GM21423 (cell line): ENCODE measurements around the gene MDM4.

ENCODE experiments used
- ATAC-seq: cut with Tn5 transposase; IDR thresholded peaks from one replicate; pipeline ENCODE4 v1.9.1; 2021; ENCODE audit warnings: mild to moderate bottlenecking, moderate library complexity; ENCODE audit not compliant: unreplicated experiment

The MDM4 gene

GRCh38 chr1:204575221-204576190, 59.3 kb downstream of the MDM4 start:
- ATAC-seq, result no peak

DNA sequence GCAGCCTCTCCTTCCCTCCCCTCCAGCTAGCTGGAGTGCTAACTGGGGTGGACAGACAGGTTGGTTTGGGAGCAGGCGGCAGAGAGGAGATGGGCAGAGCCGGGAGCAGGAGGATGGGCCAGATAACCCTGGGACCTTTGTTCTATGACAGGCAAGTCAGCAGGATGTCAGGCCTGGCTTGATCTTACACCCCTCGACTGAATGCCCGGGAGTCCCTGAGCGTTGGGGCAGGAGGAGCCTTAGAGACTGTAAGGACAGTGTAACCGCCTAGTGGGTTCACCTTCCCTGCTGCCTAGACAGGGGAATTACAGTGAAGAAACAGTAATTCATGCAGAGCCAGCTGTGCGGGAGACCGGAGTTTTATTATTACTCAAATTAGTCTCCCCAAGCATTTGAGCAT, 60.2 kb downstream of the MDM4 start:
- ATAC-seq, result no peak

GRCh38 chr1:204577794-204578478, 61.7 kb downstream of the MDM4 start:
- ATAC-seq, result no peak

- peak; percentile 72 for ATAC-seq
These were observed 62.9 kb downstream of the MDM4 start for GRCh38 chr1:204578867-204579664.

DNA sequence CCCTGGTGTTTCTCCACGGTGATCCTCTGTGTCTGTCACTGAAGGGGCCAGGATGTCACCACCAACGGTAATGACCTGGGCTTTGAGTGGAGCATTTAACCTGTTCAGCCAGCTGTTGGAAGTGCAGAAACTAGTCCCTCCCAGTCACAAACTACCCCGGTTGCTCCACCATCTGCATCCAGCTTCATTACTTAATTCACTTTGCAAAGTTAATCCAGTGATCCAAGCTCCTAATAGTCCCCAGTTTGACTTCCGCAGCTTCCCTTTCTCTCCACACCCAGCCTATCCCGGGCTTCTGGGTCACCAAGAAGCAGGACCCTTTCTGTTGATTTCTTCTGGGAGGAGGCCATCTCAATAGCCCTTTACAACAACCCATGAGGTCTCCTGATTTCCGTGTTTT, 63.5 kb downstream of the MDM4 start:
- no peak for ATAC-seq

DNA sequence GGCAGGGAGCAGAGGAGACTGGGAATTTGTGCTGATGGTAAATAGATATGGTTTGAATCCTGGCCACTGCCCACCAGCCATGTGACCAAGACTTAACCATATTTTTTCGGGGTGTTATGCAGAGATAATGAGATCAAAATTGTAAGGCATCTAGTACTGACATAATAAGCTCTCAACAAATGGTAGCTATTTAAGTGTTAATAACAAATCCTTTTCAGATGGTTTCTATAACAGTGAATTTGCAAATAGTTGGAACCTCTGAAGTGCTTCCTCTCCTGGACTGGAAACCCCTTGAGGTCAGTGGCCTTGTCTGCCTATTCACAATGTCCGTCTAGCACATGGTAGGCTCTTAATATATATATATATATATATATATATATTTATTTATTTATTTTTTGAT, 64.7 kb downstream of the MDM4 start:
- ATAC-seq, result no peak

DNA sequence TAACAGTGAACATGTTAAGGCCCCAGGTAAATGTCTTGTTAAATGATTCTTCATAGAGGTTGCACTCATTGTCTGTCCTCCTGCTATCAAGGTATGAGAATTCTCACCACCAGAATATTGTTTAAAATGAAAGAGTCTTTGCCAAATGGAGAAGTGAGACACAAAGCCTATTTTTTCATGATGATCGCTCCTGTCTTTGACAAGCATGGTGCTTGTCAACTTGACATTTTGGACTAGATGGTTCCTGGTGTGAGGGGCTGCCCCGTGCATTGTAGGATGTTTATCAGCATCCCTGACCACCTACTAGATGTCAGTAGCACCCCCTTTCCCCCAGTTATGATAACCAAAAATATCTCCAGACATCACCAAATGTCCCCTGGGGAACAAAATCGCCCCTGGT, 65.6 kb downstream of the MDM4 start:
- ATAC-seq, result no peak

DNA sequence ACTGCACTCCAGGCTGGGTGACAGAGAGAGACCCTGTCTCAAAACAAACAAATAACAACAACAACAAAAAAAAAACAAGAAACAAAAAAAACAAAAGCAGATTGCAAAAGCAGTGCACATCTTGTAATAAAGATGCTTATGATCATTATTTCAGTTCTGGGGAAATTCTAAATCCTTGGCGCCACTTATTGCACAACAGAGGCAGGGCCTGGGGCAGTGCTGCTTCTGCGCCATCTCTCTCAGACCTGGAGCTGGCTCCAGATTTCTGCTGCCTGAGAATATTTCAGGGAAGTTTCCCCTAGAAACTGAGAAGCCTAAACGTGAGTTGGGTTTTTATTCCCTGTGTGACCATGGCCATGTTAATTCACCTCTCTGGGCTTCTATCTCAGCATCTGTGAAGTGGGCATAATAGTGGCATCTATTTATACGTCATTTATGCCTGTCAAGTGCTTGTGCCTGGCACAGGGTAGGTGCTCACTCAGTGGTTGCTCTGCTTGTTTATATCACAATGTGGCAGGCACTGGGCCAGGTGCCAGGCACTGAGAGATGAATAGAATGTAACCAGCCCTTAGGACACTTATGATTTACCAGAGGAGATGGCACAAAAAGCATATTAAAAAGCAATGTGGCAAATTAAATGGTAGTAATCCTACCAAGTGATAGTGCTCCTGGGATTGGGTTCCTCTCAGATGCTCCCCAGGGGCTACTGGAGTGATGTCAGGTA, 67.9 kb downstream of the MDM4 start:
- no peak for ATAC-seq

DNA sequence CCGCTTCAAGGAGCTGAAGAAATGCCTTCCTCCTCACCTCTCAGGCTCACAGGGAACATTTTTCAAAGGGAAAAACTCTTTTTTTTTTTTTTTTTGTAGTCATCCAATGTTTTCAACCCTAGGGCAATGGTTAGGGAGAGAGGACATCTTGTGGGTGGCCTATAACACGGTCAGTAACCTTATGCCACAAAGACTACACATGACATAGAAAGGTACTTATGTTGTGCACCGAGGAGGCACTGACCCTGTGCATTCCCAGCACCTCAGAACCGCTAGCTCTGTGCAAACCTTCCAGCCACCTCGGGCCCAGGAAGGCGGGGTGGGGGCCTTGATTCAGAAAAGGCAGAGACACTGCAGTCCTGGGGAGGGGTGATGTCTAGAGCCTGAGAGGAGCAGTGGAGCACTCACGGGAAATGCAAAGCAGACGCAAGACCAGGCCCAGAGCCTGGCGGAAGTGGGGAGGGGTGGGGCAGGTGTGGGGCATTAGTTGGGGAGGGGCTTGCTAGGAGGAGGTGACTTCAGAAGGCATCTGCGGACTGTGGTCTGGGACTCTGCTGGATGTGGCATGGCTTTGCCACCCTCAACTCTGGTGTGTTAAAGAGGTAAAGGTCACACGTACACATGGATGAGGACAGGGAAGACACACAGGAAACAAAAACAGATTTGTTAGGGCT, 68.6 kb downstream of the MDM4 start:
- no peak for ATAC-seq

GRCh38 chr1:204587621-204588020, 71.4 kb downstream of the MDM4 start:
- ATAC-seq, result no peak

GRCh38 chr1:204588826-204589225, 72.6 kb downstream of the MDM4 start:
- ATAC-seq, result no peak

- no peak for ATAC-seq
These were observed 73.3 kb downstream of the MDM4 start for GRCh38 chr1:204589409-204590038.

- ATAC-seq, result no peak
These were observed 75.4 kb downstream of the MDM4 start for GRCh38 chr1:204591473-204592090.

DNA sequence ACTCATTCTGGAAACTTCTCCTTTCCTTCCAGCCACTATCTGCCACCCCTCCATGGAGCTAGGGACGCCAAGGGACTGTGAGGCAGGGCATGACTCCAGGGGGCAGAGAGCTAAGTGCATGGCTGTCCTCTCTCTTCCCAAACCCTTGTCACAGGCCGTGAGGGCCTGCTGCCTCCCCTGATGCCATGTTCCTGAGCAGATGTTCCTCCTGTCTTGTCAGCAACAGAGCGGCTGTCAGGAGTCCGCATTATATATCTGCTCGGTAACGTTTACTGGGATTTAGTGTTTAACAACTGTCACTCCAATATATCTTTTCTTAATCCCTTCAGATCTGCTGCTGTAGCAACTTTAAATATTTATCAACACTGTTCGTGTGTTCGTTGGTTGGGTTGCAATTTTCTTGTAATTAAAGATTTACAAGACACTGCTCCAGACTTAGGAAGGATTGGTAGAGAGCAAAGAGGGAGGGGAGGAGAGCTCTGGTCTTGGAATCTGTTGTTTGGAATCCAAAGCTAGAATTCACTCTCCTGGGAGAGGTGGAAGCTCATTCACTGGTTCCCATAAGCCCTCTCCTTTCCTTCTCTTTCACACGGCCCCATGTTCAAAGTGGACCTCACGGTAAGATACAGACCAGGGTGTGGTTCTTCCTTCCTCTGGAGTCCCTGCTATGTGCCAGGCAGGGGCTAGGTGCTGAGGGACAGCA, 76.2 kb downstream of the MDM4 start:
- no peak for ATAC-seq

DNA sequence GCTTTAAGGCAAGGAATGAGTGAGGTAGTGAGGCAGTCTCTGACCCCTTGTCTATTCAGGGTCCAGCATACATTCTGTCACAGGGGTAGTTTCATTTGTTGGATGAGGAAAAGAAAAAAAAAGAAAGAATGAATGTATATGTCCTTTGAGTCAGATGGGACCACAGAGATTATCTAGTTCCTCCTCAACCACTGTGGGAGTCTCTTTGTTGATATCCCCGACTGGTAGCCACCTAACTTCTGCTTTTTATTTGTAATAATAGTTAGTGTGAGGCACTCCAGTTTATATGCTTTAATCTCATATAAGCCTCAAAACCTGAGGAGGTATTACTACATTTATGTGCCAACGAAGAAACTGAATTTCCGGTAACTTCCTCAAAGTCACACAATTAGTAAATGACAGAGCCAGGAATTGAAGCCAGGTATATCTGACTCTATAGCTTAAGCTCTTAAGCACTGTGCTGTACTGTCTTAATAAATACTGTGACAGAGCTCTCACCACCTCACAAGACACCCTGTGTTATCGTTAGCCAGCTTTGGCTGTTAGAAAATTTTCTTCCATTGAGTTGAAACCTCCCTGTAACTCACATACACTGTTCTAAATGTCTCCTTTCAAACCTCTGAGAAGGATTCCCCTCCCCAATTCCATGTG, 82.2 kb downstream of the MDM4 start:
- no peak for ATAC-seq

- ATAC-seq, result no peak
These were observed 82.9 kb downstream of the MDM4 start for GRCh38 chr1:204599098-204599497.

DNA sequence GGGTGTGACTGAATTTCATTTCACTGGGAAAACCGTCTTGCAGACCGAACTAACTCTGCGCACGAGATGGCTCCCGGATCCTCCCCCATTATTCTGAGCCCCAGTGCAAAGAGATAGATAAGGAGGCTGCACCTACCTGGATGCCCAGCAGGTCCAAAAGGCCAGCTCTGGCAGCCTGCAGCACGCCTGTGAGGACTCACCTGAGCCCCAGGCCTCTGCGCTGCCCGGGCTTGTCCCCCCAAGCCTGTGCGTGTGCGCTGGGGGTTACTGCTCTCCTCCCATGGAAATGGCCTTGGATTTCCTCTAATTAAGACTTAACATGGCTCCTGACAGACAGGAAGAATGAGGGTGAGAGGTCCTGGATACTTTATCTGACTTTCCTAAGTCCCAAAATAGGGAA, 83.4 kb downstream of the MDM4 start:
- no peak for ATAC-seq

DNA sequence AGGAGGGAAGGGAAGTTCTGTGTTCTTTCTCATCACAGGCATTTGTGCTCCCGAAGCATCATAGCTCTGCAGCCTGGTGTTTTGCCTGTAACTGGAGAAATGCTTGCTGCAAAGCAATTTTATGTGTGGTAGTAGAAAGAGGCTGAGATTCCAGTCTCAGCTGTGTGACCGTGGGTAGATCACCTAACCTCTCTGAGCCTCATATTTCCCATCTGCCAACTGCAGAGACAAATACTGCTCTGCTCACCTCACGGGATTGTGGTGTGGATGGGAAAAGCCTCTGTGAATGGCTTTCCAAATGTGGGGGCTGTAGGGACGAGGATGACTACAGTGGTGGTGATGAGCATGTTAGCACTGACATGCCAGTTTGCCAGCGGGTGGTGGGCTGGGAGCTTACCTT, 84.0 kb downstream of the MDM4 start:
- no peak for ATAC-seq
